ENCODE measurements around the gene TREM2. TPM values are rescaled to one million over a fixed set of nuclear protein-coding genes. Genes with fewer than 3 reads are reported as not detected.

TREM2 gene
- total and polyA plus RNA-seq, 2 of the 8 experiments (the other 6 are each of a cell fraction or from before 2014, with no cell fraction given), result 0.20 TPM; not detected in 1

GRCh38 chr6:41182069-41183034 is 19.4 kb upstream of the TREM2 start:
- Histone ChIP-seq H4K20me1 (replicated peaks in 1 of 2; ENCODE audit: control insufficient read depth in 1 of 2, insufficient read depth in 2 of 2, low read length in 2 of 2) (no peaks in the 10 kb centered on the region), H3K36me3 (ENCODE audit: control insufficient read depth in 2 of 4, insufficient read depth in 4 of 4, low read length in 3 of 4) (no peaks in the 10 kb centered on the region), H2AFZ (ENCODE audit: low read length) (peak overlapping the region; percentile 98), H3K9ac (replicated peaks in 1 of 4; ENCODE audit: extremely low read depth in 1 of 4, low read depth in 3 of 4, low read length in 3 of 4) (no peak overlapping the region), H3K27ac (ENCODE audit: low read depth, low read length) (no peak overlapping the region), H2AK5ac (ENCODE audit: low read depth, low read length) (no peak overlapping the region), H3K4ac (replicated peaks; ENCODE audit: insufficient read length, low read depth, low read length) (no peak overlapping the region), H3K4me2 (ENCODE audit: insufficient read depth in 1 of 2, low read depth in 2 of 2, low read length in 2 of 2) (no peak overlapping the region), H3K4me1 (replicated peaks in 1 of 4; ENCODE audit: control insufficient read depth in 3 of 4, insufficient read depth in 4 of 4, low read length in 3 of 4) (peaks cover 0 to 4% (median 0%) of the 10 kb centered on the region in 4 experiments; a peak in 1 of 7 replicates), H3K4me3 (ENCODE audit: extremely low read depth in 1 of 4, insufficient read depth in 2 of 4, low read depth in 3 of 4, low read length in 4 of 4) (no peak overlapping the region), H3K14ac (ENCODE audit: insufficient read length) (no peak overlapping the region), H3K79me1 (ENCODE audit: low read depth, low read length) (no peaks in the 10 kb centered on the region), H3K9me3 (ENCODE audit: insufficient read depth in 2 of 2, low read depth in 1 of 2, low read length in 1 of 2) (no peaks in the 10 kb centered on the region), H2BK20ac (ENCODE audit: low read length) (no peak overlapping the region), H4K8ac (ENCODE audit: extremely low read depth, insufficient read depth, low read length) (peak overlapping the region; percentile 6; the same call in 1 of the 2 replicates), H3K18ac (ENCODE audit: extremely low read depth, low read length) (no peak overlapping the region), H4K5ac (ENCODE audit: insufficient read length, low read depth, low read length) (no peak overlapping the region), H3K56ac (replicated peaks; ENCODE audit: insufficient read length, low read depth, low read length) (no peak overlapping the region), H3K23me2 (ENCODE audit: low read depth, low read length) (no peaks in the 10 kb centered on the region; the same call in 1 of the 2 replicates), H2BK15ac (ENCODE audit: low read length) (no peak overlapping the region), H2BK5ac (ENCODE audit: low read depth, low read length) (no peak overlapping the region), H3K23ac (ENCODE audit: insufficient read length) (no peak overlapping the region), H4K91ac (replicated peaks; ENCODE audit: insufficient read length, low read length) (no peak overlapping the region), H3K79me2 (ENCODE audit: control insufficient read depth in 1 of 2, insufficient read depth in 2 of 2, low read length in 2 of 2) (no peaks in the 10 kb centered on the region), H2BK12ac (ENCODE audit: low read depth, low read length) (no peak overlapping the region; the same call in 1 of the 2 replicates), H3K27me3 (replicated peaks in 1 of 4; ENCODE audit: control insufficient read depth in 3 of 4, extremely low read depth in 1 of 4, insufficient read depth in 3 of 4, low read length in 3 of 4) (no peaks in the 10 kb centered on the region), H2BK120ac (replicated peaks; ENCODE audit: low read depth, low read length) (no peak overlapping the region)
- peak; percentile 98 for FAIRE-seq
- TF ChIP-seq USF2 (IDR thresholded peaks at IDR 0.05; ENCODE audit: low read length) (peak; percentile 29; the same call in 1 of the 2 replicates), CTCF (IDR thresholded peaks at IDR 0.05; ENCODE audit: control extremely low read depth in 1 of 3, insufficient read depth in 1 of 3, low read depth in 1 of 3, low read length in 3 of 3) (peak; percentile 17 to 90 (median 73)), TAF1 (IDR thresholded peaks at IDR 0.05; ENCODE audit: low read depth, low read length) (no peak), MAX (IDR thresholded peaks at IDR 0.05) (peak; percentile 54; the same call in 1 of the 2 replicates), RAD21 (IDR thresholded peaks at IDR 0.05 in 1 of 2, conservative IDR thresholded peaks at IDR 0.05 in 1 of 2; ENCODE audit: low read depth in 2 of 2, low read length in 2 of 2) (peak; percentile 69 to 81)
- ChIA-PET CTCF (ENCODE audit: partially characterized antibody) (interaction anchor here (0.5 to 5.0 kb wide), 49 partner anchors 8 to 1991 kb away, joined by 3 to 66 read pairs (median 4); partner anchors contain the start of genes TREM1, TREML1 and TREML4), POLR2A (ENCODE audit: partially characterized antibody) (interaction anchor here (0.9 to 1.4 kb wide), 4 partner anchors 9 to 81 kb away, joined by 3 to 5 read pairs (median 4); no protein-coding TSS in a partner anchor)
- peak in 1 of 2 experiments; percentile 53 for DNase-seq (ENCODE audit: low read depth in 1 of 2, low spot score in 2 of 2)
- 94% methylated on average over 3 of the region's 4 CpGs; no CpG with 5 or more reads in 1 of the 2 experiments for WGBS, 2 experiments (ENCODE audit: extremely low coverage in 1 of 2, insufficient coverage in 1 of 2, insufficient read length in 1 of 2, insufficient replicate concordance in 2 of 2, low coverage in 1 of 2, low lambda C conversion rate in 2 of 2, missing lambda C conversion rate in 1 of 2)
